Vagina (tissue), 2 donors: ENCODE data around the gene RGS17.

Experiments
- CTCF ChIP-seq, 3 experiments: fragments of 450-650 bp in 2 of 3; fragments of 200-600 bp in 1 of 3; sonication (generic) in 1 of 3; IDR thresholded peaks; one replicate each; pipeline ENCODE4 v1.5.1; 2017 to 2019; ENCODE audit warnings: antibody characterized with exemption in 3 of 3, mild to moderate bottlenecking in 2 of 3, moderate library complexity in 2 of 3
- POLR2A ChIP-seq, 2 donors: fragments of 450-650 bp; IDR thresholded peaks; one replicate each; pipeline ENCODE4 v1.6.1; 2017; ENCODE audit warnings: antibody characterized with exemption in 2 of 2, mild to moderate bottlenecking in 2 of 2, moderate library complexity in 2 of 2

DNA sequence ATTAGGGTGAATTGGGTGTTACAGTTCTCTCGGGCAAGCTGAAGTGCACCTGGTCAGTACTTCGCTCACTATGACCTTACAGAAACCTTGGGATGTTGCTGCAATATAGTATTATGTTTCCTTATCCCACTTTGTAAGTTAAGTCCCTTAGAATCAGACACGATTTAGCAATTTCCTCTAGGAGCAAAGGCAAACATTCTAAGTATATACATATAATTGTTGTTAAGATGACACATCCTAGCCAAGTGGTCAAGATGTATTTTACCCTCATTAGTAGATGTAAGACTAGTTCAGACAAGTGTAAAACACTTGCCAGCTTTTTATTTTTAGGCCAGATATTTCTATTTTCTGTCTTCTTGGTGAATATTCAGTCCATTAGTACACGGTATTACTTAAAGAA, 31.1 kb upstream of the RGS17 start:
- TF ChIP-seq CTCF (IDR thresholded peaks at IDR 0.05) (no peak), POLR2A (IDR thresholded peaks at IDR 0.05) (no peak)
